ENCODE measurements around the gene FAM174B.

FAM174B gene

GRCh38 chr15:92664178-92664900 lies 8.8 kb upstream of the FAM174B start:
- DNase-seq: no peak

GRCh38 chr15:92663250-92663951 lies 7.8 kb upstream of the FAM174B start:
- DNase-seq: no peak

- DNase-seq: no peak
Measured at GRCh38 chr15:92662762-92663161, 7.2 kb upstream of the FAM174B start.

GRCh38 chr15:92661956-92662355 lies 6.4 kb upstream of the FAM174B start:
- no peak for DNase-seq

- DNase-seq: no peak
Measured at GRCh38 chr15:92661069-92661468, 5.5 kb upstream of the FAM174B start.

GRCh38 chr15:92657486-92657885 lies 1.9 kb upstream of the FAM174B start:
- no peak for DNase-seq

GRCh38 chr15:92656089-92656488 lies 514 bp upstream of the FAM174B start:
- DNase-seq: no peak

GRCh38 chr15:92654662-92655061 lies 913 bp downstream of the FAM174B start:
- no peak for DNase-seq

GRCh38 chr15:92653836-92654539 lies 1.6 kb downstream of the FAM174B start:
- no peak for DNase-seq

GRCh38 chr15:92653366-92653765 lies 2.2 kb downstream of the FAM174B start:
- no peak for DNase-seq

- DNase-seq: no peak
Measured at GRCh38 chr15:92652576-92652966, 3.0 kb downstream of the FAM174B start.

- no peak for DNase-seq
Measured at GRCh38 chr15:92651877-92652575, 3.5 kb downstream of the FAM174B start.

GRCh38 chr15:92650966-92651365 lies 4.6 kb downstream of the FAM174B start:
- no peak for DNase-seq

GRCh38 chr15:92650256-92650655 lies 5.3 kb downstream of the FAM174B start:
- DNase-seq: no peak

- no peak for DNase-seq
Measured at GRCh38 chr15:92648190-92648875, 7.2 kb downstream of the FAM174B start.

- DNase-seq: no peak
Measured at GRCh38 chr15:92647467-92648163, 8.0 kb downstream of the FAM174B start.

GRCh38 chr15:92646216-92646615 lies 9.4 kb downstream of the FAM174B start:
- no peak for DNase-seq

- no peak for DNase-seq
Measured at GRCh38 chr15:92645731-92646130, 9.8 kb downstream of the FAM174B start.

- no peak for DNase-seq
Measured at GRCh38 chr15:92645051-92645631, 10.4 kb downstream of the FAM174B start.

- no peak for DNase-seq
Measured at GRCh38 chr15:92643849-92644815, 11.4 kb downstream of the FAM174B start.

Measured in CD4-positive, alpha-beta T cell treated with Interleukin-21 for 1 hour (primary cell).